Right atrium auricular region (tissue), 2 donors: Measurements from ENCODE around the gene BEND7. TPM values are rescaled to one million over a fixed set of nuclear protein-coding genes. Genes with fewer than 3 reads are reported as not detected.

Experiments used
- DNase-seq: peaks from one replicate; pipeline ENCODE4 v3.0.0-alpha.2; 2019; ENCODE audit warnings: low spot score
- H3K27ac ChIP-seq, 2 donors: fragments of 200-600 bp; sonication (generic); 1 replicate in 1 of 2; 2 replicates in 1 of 2; pipeline ENCODE4 v1.5.1; 2016 to 2019
- H3K27me3 ChIP-seq, 2 donors: fragments of 200-600 bp; sonication (generic); one replicate each; pipeline versions ENCODE4 v1.5.1 to v1.6.0; 2017 to 2019
- H3K36me3 ChIP-seq: fragments of 200-600 bp; sonication (generic); one replicate; pipeline ENCODE4 v1.5.1; 2016
- H3K4me1 ChIP-seq, 2 donors: fragments of 200-600 bp; sonication (generic); one replicate each; pipeline versions ENCODE4 v1.5.1 to v1.6.0; 2017 to 2019
- H3K4me3 ChIP-seq, 2 donors: fragments of 200-600 bp; sonication (generic); 1 replicate in 1 of 2; 2 replicates in 1 of 2; pipeline ENCODE4 v1.5.1; 2017 to 2019; ENCODE audit warnings: mild to moderate bottlenecking in 1 of 2, moderate library complexity in 1 of 2
- H3K9me3 ChIP-seq, 2 donors: fragments of 200-600 bp; sonication (generic); one replicate each; pipeline ENCODE4 v1.5.1; 2019
- CTCF ChIP-seq, 2 donors: fragments of 200-600 bp; sonication (generic); IDR thresholded peaks; one replicate each; pipeline ENCODE4 v1.5.1; 2019; ENCODE audit warnings: antibody characterized with exemption in 2 of 2
- total RNA-seq, 2 donors: library from RNA; depleted of rRNA; stranded (reverse); fragments of >200 nt; gene quantifications; one replicate each; pipeline ENCODE4 v1.1.0, GENCODE V29; 2016

BEND7 gene
- total RNA-seq, 2 donors from 2014 or later = 11.5 to 11.6 TPM

GRCh38 chr10:13425397-13425796 lies 103.4 kb downstream of the BEND7 start:
- no peaks in the 10 kb centered on the region for H3K36me3 ChIP-seq
- no peaks in the 10 kb centered on the region for H3K4me1 ChIP-seq
- DNase-seq = no peak
- H3K27ac ChIP-seq = no peak overlapping the region
- H3K9me3 ChIP-seq = peaks cover 0 to 8% of the 10 kb centered on the region in 2 donors
- no peak for TF ChIP-seq CTCF (IDR thresholded peaks at IDR 0.05)
- no peaks in the 10 kb centered on the region for H3K27me3 ChIP-seq
- no peak overlapping the region for H3K4me3 ChIP-seq

GRCh38 chr10:13422800-13423199 lies 106.0 kb downstream of the BEND7 start:
- Histone ChIP-seq H3K4me3 (no peak overlapping the region), H3K27me3 (no peaks in the 10 kb centered on the region), H3K4me1 (no peaks in the 10 kb centered on the region), H3K27ac (no peak overlapping the region), H3K36me3 (no peaks in the 10 kb centered on the region), H3K9me3 (peaks cover 0 to 8% of the 10 kb centered on the region in 2 donors)
- TF ChIP-seq CTCF (IDR thresholded peaks at IDR 0.05) = no peak
- DNase-seq = no peak

GRCh38 chr10:13421382-13421917 lies 107.4 kb downstream of the BEND7 start:
- H3K36me3 ChIP-seq = no peaks in the 10 kb centered on the region
- no peaks in the 10 kb centered on the region for H3K27me3 ChIP-seq
- peaks cover 0 to 8% of the 10 kb centered on the region in 2 donors for H3K9me3 ChIP-seq
- no peak overlapping the region for H3K27ac ChIP-seq
- H3K4me1 ChIP-seq = no peaks in the 10 kb centered on the region
- TF ChIP-seq CTCF (IDR thresholded peaks at IDR 0.05) = no peak
- no peak for DNase-seq
- H3K4me3 ChIP-seq = no peak overlapping the region

- no peak overlapping the region for H3K27ac ChIP-seq
- no peak overlapping the region for H3K4me3 ChIP-seq
- no peak for TF ChIP-seq CTCF (IDR thresholded peaks at IDR 0.05)
- no peak for DNase-seq
- H3K4me1 ChIP-seq = no peaks in the 10 kb centered on the region
- H3K36me3 ChIP-seq = no peaks in the 10 kb centered on the region
- no peaks in the 10 kb centered on the region for H3K27me3 ChIP-seq
- H3K9me3 ChIP-seq = peaks cover 0 to 8% of the 10 kb centered on the region in 2 donors
Measured at GRCh38 chr10:13420532-13421307, 108.1 kb downstream of the BEND7 start.

GRCh38 chr10:13417459-13418126 lies 111.2 kb downstream of the BEND7 start:
- no peak overlapping the region for H3K27ac ChIP-seq
- H3K4me3 ChIP-seq = no peak overlapping the region
- H3K4me1 ChIP-seq = no peaks in the 10 kb centered on the region
- H3K36me3 ChIP-seq = no peaks in the 10 kb centered on the region
- peaks cover 0 to 18% of the 10 kb centered on the region in 2 donors for H3K9me3 ChIP-seq
- TF ChIP-seq CTCF (IDR thresholded peaks at IDR 0.05) = no peak
- no peak for DNase-seq
- no peaks in the 10 kb centered on the region for H3K27me3 ChIP-seq
